Measurements from ENCODE around the gene BORCS6.

DNA sequence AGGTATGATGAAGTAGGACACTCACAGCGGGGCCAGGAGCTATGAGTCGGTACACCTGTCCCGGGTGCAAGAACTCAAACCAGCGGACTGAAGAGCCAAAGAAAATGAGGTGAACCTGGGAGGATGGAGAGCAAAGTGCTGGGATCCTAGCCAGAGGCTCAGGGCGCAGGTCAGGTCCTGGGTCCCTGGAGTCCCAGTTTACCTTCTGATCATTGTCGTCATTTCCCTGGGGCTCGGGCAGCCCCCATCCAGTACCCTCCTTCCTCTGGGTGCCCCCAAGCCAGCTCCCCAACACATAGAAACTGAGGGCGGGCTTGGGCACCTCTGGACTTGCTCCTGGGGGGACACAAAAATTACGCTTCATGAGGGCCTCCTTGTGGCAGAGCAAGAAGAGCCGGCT is 41.7 kb upstream of the BORCS6 start:
- TF ChIP-seq, protein P1, sequence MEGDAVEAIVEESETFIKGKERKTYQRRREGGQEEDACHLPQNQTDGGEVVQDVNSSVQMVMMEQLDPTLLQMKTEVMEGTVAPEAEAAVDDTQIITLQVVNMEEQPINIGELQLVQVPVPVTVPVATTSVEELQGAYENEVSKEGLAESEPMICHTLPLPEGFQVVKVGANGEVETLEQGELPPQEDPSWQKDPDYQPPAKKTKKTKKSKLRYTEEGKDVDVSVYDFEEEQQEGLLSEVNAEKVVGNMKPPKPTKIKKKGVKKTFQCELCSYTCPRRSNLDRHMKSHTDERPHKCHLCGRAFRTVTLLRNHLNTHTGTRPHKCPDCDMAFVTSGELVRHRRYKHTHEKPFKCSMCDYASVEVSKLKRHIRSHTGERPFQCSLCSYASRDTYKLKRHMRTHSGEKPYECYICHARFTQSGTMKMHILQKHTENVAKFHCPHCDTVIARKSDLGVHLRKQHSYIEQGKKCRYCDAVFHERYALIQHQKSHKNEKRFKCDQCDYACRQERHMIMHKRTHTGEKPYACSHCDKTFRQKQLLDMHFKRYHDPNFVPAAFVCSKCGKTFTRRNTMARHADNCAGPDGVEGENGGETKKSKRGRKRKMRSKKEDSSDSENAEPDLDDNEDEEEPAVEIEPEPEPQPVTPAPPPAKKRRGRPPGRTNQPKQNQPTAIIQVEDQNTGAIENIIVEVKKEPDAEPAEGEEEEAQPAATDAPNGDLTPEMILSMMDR (IDR thresholded peaks at IDR 0.05): no peak
- TF ChIP-seq POLR2A (IDR thresholded peaks at IDR 0.05): no peak
